Upper lobe of right lung (tissue), 1 donor: ENCODE data around the gene LHX2. TPM values are rescaled to one million over a fixed set of nuclear protein-coding genes. Genes with fewer than 3 reads are reported as not detected.
"Not testable (repeated sequence)": the region's sequence is repeated elsewhere in the genome, so short reads cannot be mapped to it uniquely, and the experiment has no call there.

Experiments
- ATAC-seq: fragments of 200-7000 bp; cut with Tn5 transposase; one replicate; pipeline ENCODE4 v1.9.1; 2020; ENCODE audit warnings: mild to moderate bottlenecking, moderate library complexity
- DNase-seq: peaks from one replicate; pipeline ENCODE4 v3.0.0-alpha.2; 2020
- H3K27ac ChIP-seq: fragments of 200-600 bp; one replicate; pipeline ENCODE4 v1.8.0; 2022
- H3K27me3 ChIP-seq: fragments of 200-600 bp; one replicate; pipeline ENCODE4 v1.8.0; 2022; ENCODE audit warnings: mild to moderate bottlenecking
- H3K36me3 ChIP-seq: fragments of 200-600 bp; one replicate; pipeline ENCODE4 v1.8.0; 2022
- H3K4me1 ChIP-seq: fragments of 200-600 bp; one replicate; pipeline ENCODE4 v1.8.0; 2022
- H3K4me3 ChIP-seq: fragments of 200-600 bp; one replicate; pipeline ENCODE4 v1.8.0; 2022; ENCODE audit warnings: mild to moderate bottlenecking
- H3K9me3 ChIP-seq: fragments of 200-600 bp; one replicate; pipeline ENCODE4 v1.8.0; 2022
- intact Hi-C: fragments of 100-400 bp; cut with DNase I; formaldehyde crosslinking; loops from one replicate; pipeline ENCODE4 v1.11.0; 2022
- total RNA-seq: library from RNA; stranded (reverse); fragmentation: NEBNext Ultra II Directional; extraction: Animal tissue kit (Norgen Biotek cat#: 25700); gene quantifications from one replicate; pipeline ENCODE4 v1.2.1, GENCODE V29; 2021
- TF ChIP-seq, protein P1 (sequence below): fragments of 200-600 bp; IDR thresholded peaks from one replicate; pipeline ENCODE4 v1.8.0; 2022; ENCODE audit warnings: antibody characterized with exemption
- donor health status: DM: no; HTN: yes; CAD: no; lungs with severe emphysema.

The LHX2 gene
- total RNA-seq, 1 donor from 2014 or later: not detected

DNA sequence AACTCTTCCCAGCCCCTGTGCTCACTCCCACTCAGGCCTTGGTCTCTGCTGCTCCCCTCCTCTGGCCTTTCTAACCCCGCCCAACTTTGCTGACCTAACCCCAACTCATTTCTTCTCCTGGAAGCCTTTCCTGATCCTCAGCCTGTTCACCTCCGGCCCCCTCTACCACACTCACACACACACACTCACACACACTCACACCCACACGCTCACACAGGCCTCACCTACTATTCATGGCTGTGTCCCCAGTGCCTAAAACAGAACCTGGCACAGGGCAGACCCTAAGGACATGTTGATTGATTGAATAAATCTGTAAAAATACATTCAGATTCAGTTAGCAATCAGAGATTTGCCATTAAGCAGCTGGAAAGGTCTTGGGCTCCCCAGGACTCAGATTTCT is 28.5 kb upstream of the LHX2 start:
- Histone ChIP-seq H3K27me3 (peaks cover 31% of the 10 kb centered on the region), H3K4me1 (no peaks in the 10 kb centered on the region)
- ATAC-seq: no peak

DNA sequence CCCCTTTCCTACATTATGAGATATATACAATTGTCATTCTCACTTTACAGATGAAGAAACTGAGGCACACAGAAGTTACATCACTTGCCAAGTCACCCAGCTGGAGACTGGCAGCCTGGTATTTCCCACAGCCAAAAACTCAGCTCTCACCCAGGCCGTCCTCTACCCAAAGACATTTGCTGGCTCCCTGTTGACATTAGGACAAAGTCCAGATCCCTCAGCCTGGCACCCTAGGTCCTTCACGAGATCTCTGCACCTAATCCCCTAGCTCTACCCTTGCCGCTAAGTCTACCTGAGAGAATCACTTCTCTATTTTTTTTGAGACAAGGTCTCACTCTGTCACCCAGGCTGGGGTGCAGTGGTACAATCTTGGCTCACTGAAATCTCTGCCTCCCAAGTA is 26.8 kb upstream of the LHX2 start:
- Histone ChIP-seq H3K4me3 (no peak overlapping the region), H3K4me1 (no peaks in the 10 kb centered on the region), H3K27ac (no peak overlapping the region), H3K27me3 (peaks cover 42% of the 10 kb centered on the region), H3K9me3 (no peaks in the 10 kb centered on the region), H3K36me3 (no peaks in the 10 kb centered on the region)
- DNase-seq (no peak), ATAC-seq (no peak)
- TF ChIP-seq, protein P1, sequence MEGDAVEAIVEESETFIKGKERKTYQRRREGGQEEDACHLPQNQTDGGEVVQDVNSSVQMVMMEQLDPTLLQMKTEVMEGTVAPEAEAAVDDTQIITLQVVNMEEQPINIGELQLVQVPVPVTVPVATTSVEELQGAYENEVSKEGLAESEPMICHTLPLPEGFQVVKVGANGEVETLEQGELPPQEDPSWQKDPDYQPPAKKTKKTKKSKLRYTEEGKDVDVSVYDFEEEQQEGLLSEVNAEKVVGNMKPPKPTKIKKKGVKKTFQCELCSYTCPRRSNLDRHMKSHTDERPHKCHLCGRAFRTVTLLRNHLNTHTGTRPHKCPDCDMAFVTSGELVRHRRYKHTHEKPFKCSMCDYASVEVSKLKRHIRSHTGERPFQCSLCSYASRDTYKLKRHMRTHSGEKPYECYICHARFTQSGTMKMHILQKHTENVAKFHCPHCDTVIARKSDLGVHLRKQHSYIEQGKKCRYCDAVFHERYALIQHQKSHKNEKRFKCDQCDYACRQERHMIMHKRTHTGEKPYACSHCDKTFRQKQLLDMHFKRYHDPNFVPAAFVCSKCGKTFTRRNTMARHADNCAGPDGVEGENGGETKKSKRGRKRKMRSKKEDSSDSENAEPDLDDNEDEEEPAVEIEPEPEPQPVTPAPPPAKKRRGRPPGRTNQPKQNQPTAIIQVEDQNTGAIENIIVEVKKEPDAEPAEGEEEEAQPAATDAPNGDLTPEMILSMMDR: no peak
- intact Hi-C loops: no loop called here

More for the DNA sequence above, 28.5 kb upstream of the LHX2 start:
- H3K9me3 ChIP-seq: no peaks in the 10 kb centered on the region
- TF ChIP-seq, protein P1: no peak
- no peak overlapping the region for H3K27ac ChIP-seq
- intact Hi-C loops: no loop called here
- no peaks in the 10 kb centered on the region for H3K36me3 ChIP-seq
- DNase-seq: no peak
- H3K4me3 ChIP-seq: no peak overlapping the region

DNA sequence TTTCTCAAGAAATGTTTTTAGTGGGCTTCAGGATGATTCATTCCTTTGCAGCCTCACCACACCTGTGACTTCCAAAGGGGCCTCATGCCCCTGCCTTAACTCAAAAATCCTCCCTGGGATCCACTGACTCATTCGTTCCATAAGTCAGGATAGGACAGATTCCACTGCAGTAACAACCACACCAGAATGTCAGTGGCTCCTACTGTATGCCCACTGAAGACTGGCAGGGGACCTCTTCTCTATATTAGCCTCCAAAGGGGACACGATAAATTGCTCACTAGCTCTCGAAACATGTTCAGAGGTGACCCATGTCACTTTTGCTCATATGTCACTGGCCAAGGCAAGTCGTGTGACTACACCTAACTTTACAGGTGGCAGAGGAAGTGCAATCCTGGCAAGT is 25.7 kb upstream of the LHX2 start:
- Histone ChIP-seq H3K4me1 (no peaks in the 10 kb centered on the region), H3K27me3 (peaks cover 40% of the 10 kb centered on the region)
- intact Hi-C loops: no loop called here

DNA sequence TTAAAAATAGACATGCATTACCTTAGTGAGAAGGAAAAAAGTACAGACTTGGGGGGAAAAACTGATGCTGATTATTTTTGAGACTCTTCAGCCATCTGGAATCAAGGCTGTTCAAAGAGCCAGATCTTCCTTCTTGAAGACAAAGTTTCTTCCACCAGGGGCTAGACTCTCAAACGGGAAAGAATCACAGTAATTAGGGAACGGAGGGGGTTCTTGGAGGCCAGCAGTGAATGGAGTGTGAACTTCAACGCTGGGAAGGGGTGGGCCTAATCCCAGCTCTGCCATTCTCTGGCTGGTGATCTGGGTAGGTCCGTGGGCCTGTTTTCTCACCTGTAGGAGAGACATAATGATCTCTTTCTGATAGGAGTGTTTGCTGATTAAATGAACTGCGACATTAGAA is 21.1 kb upstream of the LHX2 start:
- no peaks in the 10 kb centered on the region for H3K36me3 ChIP-seq
- no peaks in the 10 kb centered on the region for H3K9me3 ChIP-seq
- intact Hi-C loops: no loop called here
- H3K4me3 ChIP-seq: no peak overlapping the region
- DNase-seq: no peak
- H3K27ac ChIP-seq: no peak overlapping the region
- H3K4me1 ChIP-seq: no peaks in the 10 kb centered on the region
- TF ChIP-seq, protein P1: no peak
- peaks cover 45% of the 10 kb centered on the region for H3K27me3 ChIP-seq
- ATAC-seq: no peak

More for the DNA sequence above, 25.7 kb upstream of the LHX2 start:
- ATAC-seq: no peak
- no peak for DNase-seq
- TF ChIP-seq, protein P1: no peak
- no peaks in the 10 kb centered on the region for H3K9me3 ChIP-seq
- H3K36me3 ChIP-seq: no peaks in the 10 kb centered on the region
- no peak overlapping the region for H3K4me3 ChIP-seq
- H3K27ac ChIP-seq: no peak overlapping the region

DNA sequence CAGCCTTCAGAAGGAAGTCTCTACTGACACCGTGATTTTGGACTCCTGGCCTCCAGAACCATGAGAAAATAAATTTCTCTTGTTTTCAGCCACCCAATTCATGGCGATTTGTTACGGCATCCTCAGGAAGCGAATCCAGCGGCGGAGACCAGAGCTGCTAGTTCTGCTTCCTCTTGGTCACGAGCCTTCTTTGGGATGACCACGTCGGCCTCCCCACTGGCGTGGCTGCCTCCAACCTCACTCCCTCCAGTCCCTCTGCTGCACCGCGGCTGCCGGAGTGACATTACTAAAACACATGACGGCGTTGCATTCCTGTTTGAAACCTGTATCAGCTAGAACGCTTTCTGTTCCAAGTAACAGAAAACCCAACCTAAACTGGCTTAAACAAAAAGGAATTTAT is 18.9 kb upstream of the LHX2 start:
- H3K9me3 ChIP-seq, H3K36me3 ChIP-seq, DNase-seq, intact Hi-C loops, H3K27ac ChIP-seq, H3K4me3 ChIP-seq: not testable (repeated sequence)
- Histone ChIP-seq H3K4me1 (peaks cover 12% of the 10 kb centered on the region), H3K27me3 (peaks cover 59% of the 10 kb centered on the region)
- ATAC-seq: peak; percentile 67

DNA sequence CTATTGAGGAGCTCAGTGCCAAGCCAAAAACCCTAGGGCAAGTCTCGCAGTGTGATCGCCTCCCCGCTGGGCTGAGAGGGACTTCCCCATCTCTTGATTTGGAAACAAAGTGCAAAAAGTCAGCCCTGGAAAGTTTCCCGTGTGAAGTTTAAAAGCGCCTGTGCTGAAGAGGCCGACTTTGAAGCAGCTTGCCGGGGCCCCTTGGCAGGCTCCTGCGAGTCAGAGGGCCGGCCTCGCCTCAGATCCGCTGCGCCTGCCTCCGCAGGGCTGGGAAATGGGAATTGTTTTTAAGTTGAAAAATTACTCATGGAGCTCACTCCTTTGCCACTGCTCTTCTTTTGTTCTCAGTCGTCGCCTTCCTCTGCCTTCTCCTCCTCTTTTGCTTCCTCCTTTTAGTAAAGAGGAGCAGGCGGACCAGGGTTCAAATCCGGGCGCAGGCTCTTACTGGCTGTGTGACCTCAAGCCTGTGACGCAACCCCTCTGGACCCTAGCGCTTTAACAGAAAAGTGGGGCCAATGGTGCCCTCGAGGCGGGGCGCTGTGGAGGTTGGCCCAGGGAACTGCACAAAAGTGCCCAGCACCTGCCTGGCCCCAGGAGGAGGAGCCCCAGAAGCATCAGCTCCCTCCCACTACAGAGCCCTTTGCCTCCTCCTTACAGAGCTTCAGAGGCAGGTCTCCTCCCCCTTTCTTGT is 14.7 kb upstream of the LHX2 start:
- intact Hi-C loops: no loop called here
- ATAC-seq: peak; percentile 41
- H3K27me3 ChIP-seq: peaks cover 72% of the 10 kb centered on the region
- TF ChIP-seq, protein P1: no peak
- no peak overlapping the region for H3K4me3 ChIP-seq
- H3K9me3 ChIP-seq: no peaks in the 10 kb centered on the region
- no peaks in the 10 kb centered on the region for H3K36me3 ChIP-seq
- DNase-seq: no peak
- no peak overlapping the region for H3K27ac ChIP-seq
- peaks cover 21% of the 10 kb centered on the region for H3K4me1 ChIP-seq
